K562 (cell line): ENCODE data around the gene ZC3H12C. TPM values are rescaled to one million over a fixed set of nuclear protein-coding genes. Genes with fewer than 3 reads are reported as not detected.

Experiments used
- ADNP ChIP-seq: fragments of 200-800 bp; sonication (Bioruptor generic); IDR thresholded peaks from 2 replicates; pipeline ENCODE4 v1.6.1; 2016; ENCODE audit warnings: missing genetic modification characterization, missing compliant biosample characterization
- DACH1 ChIP-seq: fragments of 450-650 bp; IDR thresholded peaks from 2 replicates; pipeline ENCODE4 v1.6.1; 2018; ENCODE audit not compliant: partially characterized antibody
- KDM1A ChIP-seq, 2 experiments: fragments of 450-650 bp; IDR thresholded peaks; 2 replicates each; pipeline ENCODE4 v1.6.1; 2016; ENCODE audit warnings: mild to moderate bottlenecking in 2 of 2
- KLF6 ChIP-seq: fragments of 250-450 bp; sonication (Bioruptor Pico); IDR thresholded peaks from 2 replicates; pipeline ENCODE4 v1.4.0; 2020; ENCODE audit warnings: mild to moderate bottlenecking, moderate library complexity, borderline replicate concordance
- MAZ ChIP-seq, 2 experiments: fragments of 450-650 bp in 1 of 2; sonication (generic) in 1 of 2; formaldehyde crosslinking; IDR thresholded peaks in 1 of 2; conservative IDR thresholded peaks in 1 of 2; 2 replicates each; pipeline versions ENCODE4 v1.4.0 to v1.5.0; 2020; ENCODE audit warnings: mild to moderate bottlenecking in 1 of 2, missing genetic modification reagents in 1 of 2
- NFE2 ChIP-seq: IDR thresholded peaks from 2 replicates; pipeline ENCODE4 v1.6.1; 2014; ENCODE audit warnings: antibody characterized with exemption, low read depth
- NFRKB ChIP-seq: fragments of 450-650 bp; IDR thresholded peaks from 2 replicates; pipeline ENCODE4 v1.6.1; 2016; ENCODE audit warnings: low read depth
- PHB ChIP-seq: fragments of 250-450 bp; sonication (Bioruptor Pico); IDR thresholded peaks from 2 replicates; pipeline ENCODE4 v1.5.0; 2021
- RBBP5 ChIP-seq: fragments of 200-600 bp; sonication (generic); IDR thresholded peaks from 2 replicates; pipeline ENCODE4 v1.6.1; 2012; ENCODE audit warnings: borderline replicate concordance, mild to moderate bottlenecking, low read length, control low read depth, inconsistent platforms; ENCODE audit not compliant: insufficient read depth, poor library complexity, severe bottlenecking
- RBM15 ChIP-seq: fragments of 200-400 bp; formaldehyde crosslinking; IDR thresholded peaks from 2 replicates; pipeline ENCODE4 v1.6.1; 2018; ENCODE audit warnings: mild to moderate bottlenecking, low read length, moderate library complexity; ENCODE audit not compliant: insufficient read depth
- SIX5 ChIP-seq, 2 experiments: IDR thresholded peaks; 2 replicates each; pipeline ENCODE4 v1.6.1; 2011; ENCODE audit warnings: low read length in 2 of 2, borderline replicate concordance in 1 of 2, low read depth in 1 of 2, mild to moderate bottlenecking in 1 of 2, moderate library complexity in 1 of 2; ENCODE audit not compliant: insufficient read depth in 1 of 2
- SP2 ChIP-seq: IDR thresholded peaks from 2 replicates; pipeline ENCODE4 v1.6.1; 2011; ENCODE audit warnings: mild to moderate bottlenecking, low read depth, low read length, moderate library complexity; ENCODE audit not compliant: poor library complexity, severe bottlenecking; ENCODE audit errors: extremely low read depth
- TARDBP ChIP-seq: fragments of 450-650 bp; IDR thresholded peaks from 2 replicates; pipeline ENCODE4 v1.6.1; 2016
- ZBED1 ChIP-seq: IDR thresholded peaks from 2 replicates; pipeline ENCODE4 v1.6.1; 2014
- polyA plus RNA-seq, 8 experiments: library from polyadenylated mRNA; depleted of rRNA in 4 of 8; stranded (reverse) in 5 of 8; unstranded in 3 of 8; fragments of >200 nt; fragmentation: Nextera tagmentation in 2 of 8; fragmentation: Illumina TruSeq in 1 of 8; extraction: Ambion mirVana in 2 of 8; extraction: Trizol in 1 of 8; gene quantifications; 2 replicates each; pipeline versions ENCODE4 v1.2.1 to v1.2.3, GENCODE V29; 2011 to 2014; ENCODE audit warnings: inconsistent platforms in 1 of 8, missing spikeins in 1 of 8
- total RNA-seq, 7 experiments: library from RNA; depleted of rRNA in 6 of 7; stranded (reverse); fragments of >200 nt in 6 of 7; fragmentation: Illumina TruSeq in 2 of 7; extraction: Trizol in 2 of 7; gene quantifications; 2 replicates each; pipeline versions ENCODE4 v1.2.1 to v1.2.3, GENCODE V29; 2011 to 2021; ENCODE audit warnings: low replicate concordance in 1 of 7
- TF ChIP-seq, protein P1 (sequence below): fragments of 250-450 bp; sonication (Bioruptor Pico); IDR thresholded peaks from 2 replicates; pipeline ENCODE4 v1.8.0; 2022; ENCODE audit warnings: moderate library complexity, mild to moderate bottlenecking, inconsistent platforms
- TF ChIP-seq, protein P2 (sequence below): fragments of 250-450 bp; sonication (Bioruptor Pico); IDR thresholded peaks from 2 replicates; pipeline ENCODE4 v1.9.0; 2021; ENCODE audit warnings: mild to moderate bottlenecking
- TF ChIP-seq, protein P3 (sequence below): sonication (generic); formaldehyde crosslinking; IDR thresholded peaks from 2 replicates; pipeline ENCODE4 v1.8.1; 2023; ENCODE audit warnings: mild to moderate bottlenecking, missing genetic modification reagents
- TF ChIP-seq, protein P4 (sequence below): sonication (generic); IDR thresholded peaks from 2 replicates; pipeline ENCODE4 v1.6.1; 2016
- TF ChIP-seq, protein P5 (sequence below): fragments of 450-650 bp; IDR thresholded peaks from 2 replicates; pipeline ENCODE4 v1.6.1; 2014; ENCODE audit warnings: low read depth, mild to moderate bottlenecking, moderate library complexity, borderline replicate concordance

The ZC3H12C gene
- total and polyA plus RNA-seq, 9 of the 15 experiments (the other 6 are each of a cell fraction or from before 2014, with no cell fraction given), result 0.56 to 5.9 (median 3.3) TPM

DNA sequence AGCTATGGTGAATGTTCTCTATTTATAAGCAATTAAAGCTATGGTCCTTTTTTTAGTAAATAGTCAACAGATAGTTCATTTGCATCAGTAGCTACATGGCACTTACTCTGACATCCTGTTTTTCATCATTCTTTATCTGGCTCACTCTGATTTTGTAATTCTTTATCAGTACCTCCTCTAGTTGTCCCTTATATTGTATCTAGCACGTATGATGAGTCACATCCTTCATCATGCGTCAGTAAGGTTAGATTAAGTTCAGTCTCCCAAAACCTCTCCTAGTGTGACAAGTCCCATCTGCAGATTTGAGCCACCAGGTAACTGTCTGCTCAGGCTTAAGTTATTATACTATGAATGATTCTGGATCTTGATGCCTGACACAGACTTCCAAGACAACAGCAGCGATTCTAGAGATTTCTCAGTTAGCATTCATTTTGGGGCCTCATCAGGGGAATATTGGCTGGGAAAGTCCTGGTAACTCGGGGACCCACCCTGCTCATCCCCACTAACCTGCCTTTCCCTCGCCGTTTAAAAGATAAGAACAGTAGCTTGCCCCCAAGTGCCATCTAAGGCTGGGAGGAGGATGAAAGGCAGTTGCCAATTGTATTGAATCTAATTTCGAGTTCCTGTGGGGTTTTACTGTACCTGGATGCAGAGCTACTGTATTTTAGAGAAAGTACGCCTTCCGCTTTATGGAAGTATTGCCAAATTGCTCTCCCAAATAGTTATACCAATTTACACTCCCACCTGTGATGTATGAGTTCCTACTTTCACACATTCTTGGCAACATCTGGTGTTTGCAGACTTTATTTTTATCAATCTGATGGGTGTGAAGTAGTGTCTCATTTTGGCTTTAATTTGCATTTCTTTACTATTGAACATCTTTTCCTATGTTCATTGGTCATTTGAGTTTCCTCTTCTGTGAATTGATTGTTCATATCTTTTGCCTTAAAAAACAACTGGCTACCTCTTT is 55.9 kb downstream of the ZC3H12C start (continued):
- peak; percentile 73 for TF ChIP-seq NFE2
- no peak for TF ChIP-seq TARDBP
- TF ChIP-seq, protein P1, sequence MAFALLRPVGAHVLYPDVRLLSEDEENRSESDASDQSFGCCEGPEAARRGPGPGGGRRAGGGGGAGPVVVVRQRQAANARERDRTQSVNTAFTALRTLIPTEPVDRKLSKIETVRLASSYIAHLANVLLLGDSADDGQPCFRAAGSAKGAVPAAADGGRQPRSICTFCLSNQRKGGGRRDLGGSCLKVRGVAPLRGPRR (CRISPR knock-in tag), result no peak
- no peak for TF ChIP-seq MAZ (CRISPR knock-in tag; conservative IDR thresholded peaks at IDR 0.05 in 1 of 2, IDR thresholded peaks at IDR 0.05 in 1 of 2)
- TF ChIP-seq ADNP, result no peak
- TF ChIP-seq, protein P2, sequence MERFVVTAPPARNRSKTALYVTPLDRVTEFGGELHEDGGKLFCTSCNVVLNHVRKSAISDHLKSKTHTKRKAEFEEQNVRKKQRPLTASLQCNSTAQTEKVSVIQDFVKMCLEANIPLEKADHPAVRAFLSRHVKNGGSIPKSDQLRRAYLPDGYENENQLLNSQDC (CRISPR knock-in tag), result no peak
- TF ChIP-seq, protein P3, sequence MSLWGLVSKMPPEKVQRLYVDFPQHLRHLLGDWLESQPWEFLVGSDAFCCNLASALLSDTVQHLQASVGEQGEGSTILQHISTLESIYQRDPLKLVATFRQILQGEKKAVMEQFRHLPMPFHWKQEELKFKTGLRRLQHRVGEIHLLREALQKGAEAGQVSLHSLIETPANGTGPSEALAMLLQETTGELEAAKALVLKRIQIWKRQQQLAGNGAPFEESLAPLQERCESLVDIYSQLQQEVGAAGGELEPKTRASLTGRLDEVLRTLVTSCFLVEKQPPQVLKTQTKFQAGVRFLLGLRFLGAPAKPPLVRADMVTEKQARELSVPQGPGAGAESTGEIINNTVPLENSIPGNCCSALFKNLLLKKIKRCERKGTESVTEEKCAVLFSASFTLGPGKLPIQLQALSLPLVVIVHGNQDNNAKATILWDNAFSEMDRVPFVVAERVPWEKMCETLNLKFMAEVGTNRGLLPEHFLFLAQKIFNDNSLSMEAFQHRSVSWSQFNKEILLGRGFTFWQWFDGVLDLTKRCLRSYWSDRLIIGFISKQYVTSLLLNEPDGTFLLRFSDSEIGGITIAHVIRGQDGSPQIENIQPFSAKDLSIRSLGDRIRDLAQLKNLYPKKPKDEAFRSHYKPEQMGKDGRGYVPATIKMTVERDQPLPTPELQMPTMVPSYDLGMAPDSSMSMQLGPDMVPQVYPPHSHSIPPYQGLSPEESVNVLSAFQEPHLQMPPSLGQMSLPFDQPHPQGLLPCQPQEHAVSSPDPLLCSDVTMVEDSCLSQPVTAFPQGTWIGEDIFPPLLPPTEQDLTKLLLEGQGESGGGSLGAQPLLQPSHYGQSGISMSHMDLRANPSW (CRISPR knock-in tag), result no peak
- TF ChIP-seq, protein P4, sequence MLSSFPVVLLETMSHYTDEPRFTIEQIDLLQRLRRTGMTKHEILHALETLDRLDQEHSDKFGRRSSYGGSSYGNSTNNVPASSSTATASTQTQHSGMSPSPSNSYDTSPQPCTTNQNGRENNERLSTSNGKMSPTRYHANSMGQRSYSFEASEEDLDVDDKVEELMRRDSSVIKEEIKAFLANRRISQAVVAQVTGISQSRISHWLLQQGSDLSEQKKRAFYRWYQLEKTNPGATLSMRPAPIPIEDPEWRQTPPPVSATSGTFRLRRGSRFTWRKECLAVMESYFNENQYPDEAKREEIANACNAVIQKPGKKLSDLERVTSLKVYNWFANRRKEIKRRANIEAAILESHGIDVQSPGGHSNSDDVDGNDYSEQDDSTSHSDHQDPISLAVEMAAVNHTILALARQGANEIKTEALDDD, result peak; percentile 94
- no peak for TF ChIP-seq KLF6 (CRISPR knock-in tag)
- peak; percentile 79 to 87; a peak in 3 of 4 replicates for TF ChIP-seq KDM1A (IDR thresholded peaks at IDR 0.05)
- TF ChIP-seq PHB (CRISPR knock-in tag), result no peak
- TF ChIP-seq RBM15, result no peak
- no peak for TF ChIP-seq ZBED1
- no peak for TF ChIP-seq SP2
- TF ChIP-seq, protein P5, sequence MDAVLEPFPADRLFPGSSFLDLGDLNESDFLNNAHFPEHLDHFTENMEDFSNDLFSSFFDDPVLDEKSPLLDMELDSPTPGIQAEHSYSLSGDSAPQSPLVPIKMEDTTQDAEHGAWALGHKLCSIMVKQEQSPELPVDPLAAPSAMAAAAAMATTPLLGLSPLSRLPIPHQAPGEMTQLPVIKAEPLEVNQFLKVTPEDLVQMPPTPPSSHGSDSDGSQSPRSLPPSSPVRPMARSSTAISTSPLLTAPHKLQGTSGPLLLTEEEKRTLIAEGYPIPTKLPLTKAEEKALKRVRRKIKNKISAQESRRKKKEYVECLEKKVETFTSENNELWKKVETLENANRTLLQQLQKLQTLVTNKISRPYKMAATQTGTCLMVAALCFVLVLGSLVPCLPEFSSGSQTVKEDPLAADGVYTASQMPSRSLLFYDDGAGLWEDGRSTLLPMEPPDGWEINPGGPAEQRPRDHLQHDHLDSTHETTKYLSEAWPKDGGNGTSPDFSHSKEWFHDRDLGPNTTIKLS, result no peak
- no peak for TF ChIP-seq SIX5 (IDR thresholded peaks at IDR 0.05; ENCODE audit: borderline replicate concordance in 1 of 2, insufficient read depth in 1 of 2, low read depth in 1 of 2, low read length in 2 of 2)
- TF ChIP-seq RBBP5, result no peak
- no peak for TF ChIP-seq NFRKB
- TF ChIP-seq DACH1, result no peak
